GM12878 (cell line): ENCODE data around the gene VPS52. TPM values are rescaled to one million over a fixed set of nuclear protein-coding genes. Genes with fewer than 3 reads are reported as not detected.

Experiments used
- ATAC-seq: fragments of 200-7000 bp; cut with Tn5 transposase; 3 replicates; pipeline ENCODE4 v1.9.1; 2020; ENCODE audit warnings: mild to moderate bottlenecking, moderate library complexity
- BruUV-seq: library from RNA; stranded (reverse); fragments of 400-500 nt; replicated peaks from 2 replicates; lab custom pipeline; 2021; lab: Mats Ljungman, UMichigan
- CTCF ChIA-PET: fragments of 300-600 bp; sonication (Branson Sonifier 250); formaldehyde crosslinking; extraction: SDS; loops from one replicate; lab custom pipeline; 2021; ENCODE audit warnings: inconsistent platforms; lab: Yijun Ruan, JAX
- POLR2A ChIA-PET: fragments of 350-600 bp; formaldehyde crosslinking; extraction: SDS; loops from one replicate; lab custom pipeline; 2021; ENCODE audit warnings: inconsistent platforms; lab: Charles Lee
- RAD21 ChIA-PET: fragments of 300-600 bp; sonication (Branson Sonifier 250); formaldehyde crosslinking; loops from one replicate; lab custom pipeline; 2023; ENCODE audit warnings: antibody characterized with exemption; ENCODE audit not compliant: unreplicated experiment; lab: Charles Lee
- SMC1A ChIA-PET: fragments of 300-600 bp; sonication (Branson Sonifier 250); formaldehyde crosslinking; loops from one replicate; lab custom pipeline; 2023; ENCODE audit not compliant: unreplicated experiment, uncharacterized antibody; lab: Charles Lee
- DNase-seq: peaks from one replicate; pipeline ENCODE4 v3.0.0-alpha.2; 2011; ENCODE audit warnings: low read depth, low spot score
- FAIRE-seq: peaks from 3 replicates; lab custom pipeline; 2011; peaks lifted over from hg19 to GRCh38; lab: Jason Lieb, UNC
- H2AFZ ChIP-seq: 2 replicates; pipeline ENCODE4 v1.6.0; 2011; ENCODE audit warnings: low read depth, low read length, control low read depth; ENCODE audit not compliant: control insufficient read depth
- H3K27ac ChIP-seq: 2 replicates; pipeline ENCODE4 v1.5.1; 2011; ENCODE audit warnings: control low read depth; ENCODE audit not compliant: control insufficient read depth, insufficient read depth
- H3K27me3 ChIP-seq, 2 experiments: replicated peaks in 1 of 2; 2 replicates each; pipeline versions ENCODE4 v1.6.0 to v1.6.1; 2011; ENCODE audit warnings: low read length in 1 of 2; ENCODE audit not compliant: control insufficient read depth in 2 of 2, insufficient read depth in 2 of 2
- H3K36me3 ChIP-seq, 2 experiments: 2 replicates each; pipeline ENCODE4 v1.5.1; 2011; ENCODE audit warnings: low read length in 1 of 2; ENCODE audit not compliant: control insufficient read depth in 2 of 2, insufficient read depth in 2 of 2
- H3K4me1 ChIP-seq: 2 replicates; pipeline ENCODE4 v1.6.1; 2011; ENCODE audit warnings: mild to moderate bottlenecking, low read length, moderate library complexity, mixed read lengths; ENCODE audit not compliant: control insufficient read depth, insufficient read depth
- H3K4me2 ChIP-seq: 2 replicates; pipeline ENCODE4 v1.6.0; 2011; ENCODE audit warnings: control low read depth; ENCODE audit not compliant: control insufficient read depth, insufficient read depth
- H3K4me3 ChIP-seq: fragments of 200-600 bp; sonication (generic); 2 replicates; pipeline ENCODE4 v1.5.1; 2016
- H3K79me2 ChIP-seq: 2 replicates; pipeline ENCODE4 v1.6.0; 2011; ENCODE audit warnings: low read length; ENCODE audit not compliant: control insufficient read depth, insufficient read depth
- H3K9ac ChIP-seq: 2 replicates; pipeline ENCODE4 v1.8.0; 2011; ENCODE audit warnings: low read length, control low read depth, mixed read lengths; ENCODE audit not compliant: control insufficient read depth, insufficient read depth
- H3K9me3 ChIP-seq: replicated peaks from 3 replicates; pipeline ENCODE4 v1.5.1; 2011; ENCODE audit warnings: mild to moderate bottlenecking, low read length; ENCODE audit not compliant: control insufficient read depth, insufficient read depth
- H4K20me1 ChIP-seq: 2 replicates; pipeline ENCODE4 v1.6.0; 2011; ENCODE audit not compliant: control insufficient read depth, insufficient read depth
- MEF2B ChIP-seq: fragments of 450-650 bp; IDR thresholded peaks from 2 replicates; pipeline ENCODE4 v1.6.1; 2018; ENCODE audit warnings: mild to moderate bottlenecking, moderate library complexity; ENCODE audit not compliant: partially characterized antibody, poor library complexity, severe bottlenecking
- MYC ChIP-seq: IDR thresholded peaks from 2 replicates; pipeline ENCODE4 v1.6.1; 2011; ENCODE audit warnings: mild to moderate bottlenecking, low read length, moderate library complexity, inconsistent platforms; ENCODE audit not compliant: insufficient read depth, insufficient replicate concordance, insufficient read length, severe bottlenecking
- ZNF622 ChIP-seq: fragments of 450-650 bp; IDR thresholded peaks from 2 replicates; pipeline ENCODE4 v1.6.1; 2017; ENCODE audit warnings: mild to moderate bottlenecking, inconsistent platforms
- WGBS: methylation state at CpG from one replicate; pipeline ENCODE4 v1.1.6; 2016; ENCODE audit warnings: low lambda C conversion rate; ENCODE audit not compliant: insufficient replicate concordance, insufficient coverage; ENCODE audit errors: missing lambda C conversion rate; 5-methylcytosine and 5-hydroxymethylcytosine counted together
- in situ Hi-C: fragments of 300-500 bp; cut with MboI; formaldehyde crosslinking; loops from 9 replicates; pipeline ENCODE4 v1.14.3; 2018; ENCODE audit warnings: mixed read lengths
- intact Hi-C: fragments of 100-400 bp; cut with micrococcal nuclease; formaldehyde crosslinking; loops from one replicate; pipeline ENCODE4 v1.14.2; 2022; ENCODE audit not compliant: unreplicated experiment
- polyA plus RNA-seq, 11 experiments: library from polyadenylated mRNA; depleted of rRNA in 4 of 11; unstranded in 6 of 11; stranded (reverse) in 5 of 11; fragments of >200 nt; fragmentation: Nextera tagmentation in 4 of 11; fragmentation: Illumina TruSeq in 1 of 11; extraction: Ambion mirVana in 4 of 11; extraction: Trizol in 1 of 11; gene quantifications; 1 replicate in 1 of 11; 2 replicates in 10 of 11; pipeline versions ENCODE4 v1.2.1 to v1.2.3, GENCODE V29; 2011 to 2016; ENCODE audit warnings: inconsistent platforms in 2 of 11, missing spikeins in 2 of 11, low read depth in 1 of 11
- total RNA-seq, 4 experiments: library from RNA; depleted of rRNA in 3 of 4; stranded (reverse); fragments of >200 nt in 3 of 4; fragmentation: Illumina TruSeq in 1 of 4; extraction: Trizol in 1 of 4; gene quantifications; 2 replicates each; pipeline versions ENCODE4 v1.2.1 to v1.2.3, GENCODE V29; 2013 to 2021
- TF ChIP-seq, protein P1 (sequence below): IDR thresholded peaks from 2 replicates; pipeline ENCODE4 v1.6.1; 2011; ENCODE audit warnings: low read depth, mild to moderate bottlenecking, low read length, moderate library complexity, borderline replicate concordance; ENCODE audit errors: extremely low read depth

Gene VPS52
- total and polyA plus RNA-seq, 10 of the 15 experiments (the other 5 are each of a cell fraction or from before 2014, with no cell fraction given) = 11.3 to 52.7 (median 36.7) TPM

DNA sequence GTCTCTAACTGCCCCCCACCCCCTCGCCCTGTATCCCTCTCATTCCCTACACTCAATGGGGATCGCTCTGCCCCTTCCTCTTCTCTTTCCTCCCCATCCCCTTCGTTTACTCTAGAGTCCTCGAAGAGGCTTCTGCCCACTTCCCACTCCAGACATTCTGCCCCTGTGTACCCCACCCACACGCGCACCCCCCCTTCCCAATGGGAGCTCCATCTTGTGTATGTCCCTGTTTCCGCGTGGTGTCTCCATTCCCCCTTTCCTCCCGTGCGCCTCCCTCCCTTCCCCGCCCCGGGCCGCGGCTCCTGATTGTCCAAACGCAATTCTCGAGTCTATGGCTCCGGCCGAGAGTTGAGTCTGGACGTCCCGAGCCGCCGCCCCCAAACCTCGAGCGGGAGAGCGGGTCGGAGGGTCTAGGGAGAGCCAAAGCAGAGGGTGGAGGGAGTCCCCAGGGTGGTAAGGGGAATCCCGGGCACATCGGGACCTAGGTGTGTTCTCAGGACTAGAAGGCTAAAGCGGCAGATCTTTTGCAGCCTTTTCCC is 64.1 kb downstream of the VPS52 start:
- peak overlapping the region; percentile 98 for H3K4me2 ChIP-seq
- H3K9me3 ChIP-seq = no peaks in the 10 kb centered on the region
- no peak for DNase-seq
- H3K4me3 ChIP-seq = peak overlapping the region; percentile 94
- ChIA-PET SMC1A (interaction anchor here (2.2 kb wide), 1 partner anchor 64 kb away, joined by 7 read pairs; the partner anchor contains the start of genes RPS18 and VPS52), CTCF (interaction anchor here (1.1 to 2.9 kb wide), 6 partner anchors 8 to 110 kb away, joined by 4 to 23 read pairs (median 6); partner anchors contain the start of genes RPS18, VPS52 and ZBTB22), POLR2A (interaction anchor here (0.6 to 1.8 kb wide), 5 partner anchors 58 to 132 kb away, joined by 3 to 9 read pairs (median 4); partner anchors contain the start of genes HLA-DPB1, RPS18, VPS52 and ZBTB22), RAD21 (interaction anchor here (0.7 to 2.0 kb wide), 4 partner anchors 8 to 757 kb away, joined by 3 to 15 read pairs (median 3); no protein-coding TSS in a partner anchor)
- H3K79me2 ChIP-seq = peaks cover 4% of the 10 kb centered on the region
- no peaks in the 10 kb centered on the region; the same call in 1 of the 2 replicates for H4K20me1 ChIP-seq
- peak overlapping the region; percentile 96 for H3K27ac ChIP-seq
- peaks cover 5 to 13% of the 10 kb centered on the region in 2 experiments for H3K36me3 ChIP-seq
- 0% methylated on average over 19 of the region's 29 CpGs for WGBS
- peak; percentile 13 for FAIRE-seq
- BruUV-seq = no TSS peak
- in situ Hi-C loops (no loop called here), intact Hi-C loops (loop anchor here (10.0 kb wide), 1 partner anchor 367 kb away; no protein-coding TSS in a partner anchor)
- ATAC-seq = peak; percentile 9
- peaks cover 22% of the 10 kb centered on the region for H3K4me1 ChIP-seq
- no peaks in the 10 kb centered on the region for H3K27me3 ChIP-seq
- peak; percentile 58 for TF ChIP-seq MEF2B
- TF ChIP-seq, protein P1, sequence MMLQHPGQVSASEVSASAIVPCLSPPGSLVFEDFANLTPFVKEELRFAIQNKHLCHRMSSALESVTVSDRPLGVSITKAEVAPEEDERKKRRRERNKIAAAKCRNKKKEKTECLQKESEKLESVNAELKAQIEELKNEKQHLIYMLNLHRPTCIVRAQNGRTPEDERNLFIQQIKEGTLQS = no peak
- TF ChIP-seq ZNF622 = no peak
- TF ChIP-seq MYC = no peak
- peak overlapping the region; percentile 98 for H3K9ac ChIP-seq
- peak overlapping the region; percentile 90 for H2AFZ ChIP-seq
